GM12801 (cell line): ENCODE results near the gene APOBEC3C.
"Not testable (repeated sequence)": the region's sequence is repeated elsewhere in the genome, so short reads cannot be mapped to it uniquely, and the experiment has no call there.

ENCODE experiments used
- TF ChIP-seq, protein P1 (sequence below): IDR thresholded peaks from one replicate; pipeline ENCODE4 v1.5.1; 2011; ENCODE audit warnings: control low read depth; ENCODE audit not compliant: insufficient read length; ENCODE audit errors: extremely low read depth

APOBEC3C gene

DNA sequence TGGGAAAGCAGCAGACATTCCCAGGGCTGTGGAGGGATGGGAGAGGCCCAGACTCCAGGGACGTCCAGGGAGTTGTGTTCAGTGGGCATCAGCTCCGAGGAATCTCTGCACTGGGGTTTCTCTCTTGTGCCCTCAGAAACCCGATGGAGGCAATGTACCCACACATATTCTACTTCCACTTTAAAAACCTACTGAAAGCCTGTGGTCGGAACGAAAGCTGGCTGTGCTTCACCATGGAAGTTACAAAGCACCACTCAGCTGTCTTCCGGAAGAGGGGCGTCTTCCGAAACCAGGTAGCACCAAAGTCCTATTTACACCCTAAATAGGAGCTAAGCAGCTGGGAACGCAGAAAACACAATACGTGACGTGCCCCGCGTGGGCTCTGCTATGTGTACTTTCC is 15.2 kb downstream of the APOBEC3C start:
- TF ChIP-seq, protein P1, sequence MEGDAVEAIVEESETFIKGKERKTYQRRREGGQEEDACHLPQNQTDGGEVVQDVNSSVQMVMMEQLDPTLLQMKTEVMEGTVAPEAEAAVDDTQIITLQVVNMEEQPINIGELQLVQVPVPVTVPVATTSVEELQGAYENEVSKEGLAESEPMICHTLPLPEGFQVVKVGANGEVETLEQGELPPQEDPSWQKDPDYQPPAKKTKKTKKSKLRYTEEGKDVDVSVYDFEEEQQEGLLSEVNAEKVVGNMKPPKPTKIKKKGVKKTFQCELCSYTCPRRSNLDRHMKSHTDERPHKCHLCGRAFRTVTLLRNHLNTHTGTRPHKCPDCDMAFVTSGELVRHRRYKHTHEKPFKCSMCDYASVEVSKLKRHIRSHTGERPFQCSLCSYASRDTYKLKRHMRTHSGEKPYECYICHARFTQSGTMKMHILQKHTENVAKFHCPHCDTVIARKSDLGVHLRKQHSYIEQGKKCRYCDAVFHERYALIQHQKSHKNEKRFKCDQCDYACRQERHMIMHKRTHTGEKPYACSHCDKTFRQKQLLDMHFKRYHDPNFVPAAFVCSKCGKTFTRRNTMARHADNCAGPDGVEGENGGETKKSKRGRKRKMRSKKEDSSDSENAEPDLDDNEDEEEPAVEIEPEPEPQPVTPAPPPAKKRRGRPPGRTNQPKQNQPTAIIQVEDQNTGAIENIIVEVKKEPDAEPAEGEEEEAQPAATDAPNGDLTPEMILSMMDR = no peak

DNA sequence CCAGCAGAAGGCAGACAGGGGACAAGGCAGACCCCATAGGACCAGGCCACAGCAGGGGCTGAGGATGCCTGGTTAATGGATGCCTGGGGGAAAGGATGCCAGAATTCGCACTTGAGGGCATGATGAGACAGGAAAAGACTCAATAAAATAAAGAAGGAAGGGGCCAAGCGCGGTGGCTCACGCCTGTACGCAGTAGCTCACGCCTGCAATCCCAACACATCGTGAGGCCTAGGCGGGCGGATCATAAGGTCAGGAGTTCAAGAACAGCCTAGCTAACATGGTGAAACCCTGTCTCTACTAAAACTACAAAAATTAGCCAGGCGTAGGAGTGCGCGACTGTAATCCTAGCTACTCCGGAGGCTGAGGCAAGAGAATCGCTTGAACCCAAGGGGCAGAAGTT is 16.6 kb downstream of the APOBEC3C start:
- TF ChIP-seq, protein P1 = no peak

DNA sequence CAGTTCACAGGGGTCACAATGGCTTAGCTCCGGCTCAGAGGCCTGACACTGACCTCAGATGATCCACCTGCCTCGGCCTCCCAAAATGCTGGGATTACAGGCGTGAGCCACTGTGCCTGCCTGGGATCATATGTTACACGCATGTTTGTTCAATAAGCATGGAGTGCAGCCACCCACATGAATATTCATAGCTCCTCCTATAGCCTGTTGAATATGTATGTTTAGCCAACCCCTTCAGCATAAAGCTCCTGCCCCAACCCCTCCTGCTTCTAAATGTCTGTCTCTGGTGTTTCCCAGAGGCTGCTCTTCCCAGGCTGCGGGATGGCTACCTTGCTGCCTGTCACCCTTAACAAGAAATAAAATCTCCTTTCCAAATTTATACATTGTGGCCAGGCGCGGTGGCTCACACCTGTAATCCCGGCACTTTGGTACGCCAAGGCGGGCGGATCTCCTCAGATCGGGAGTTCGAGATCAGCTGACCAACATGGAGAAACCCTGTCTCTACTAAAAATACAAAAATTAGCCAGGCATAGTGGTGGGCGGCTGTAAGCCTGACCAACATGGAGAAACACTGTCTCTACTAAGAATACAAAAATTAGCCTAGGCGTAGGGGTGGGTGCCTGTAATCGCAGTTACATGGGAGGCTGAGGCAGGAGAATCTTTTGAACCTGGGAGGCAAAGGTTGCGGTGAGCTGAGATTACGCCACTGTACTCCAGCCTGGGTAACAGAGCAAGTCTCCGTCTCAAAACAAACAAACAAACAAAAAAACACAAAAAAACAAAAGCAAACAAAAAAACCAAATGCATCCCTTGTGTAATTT is 25.5 kb downstream of the APOBEC3C start:
- TF ChIP-seq, protein P1 = no peak

DNA sequence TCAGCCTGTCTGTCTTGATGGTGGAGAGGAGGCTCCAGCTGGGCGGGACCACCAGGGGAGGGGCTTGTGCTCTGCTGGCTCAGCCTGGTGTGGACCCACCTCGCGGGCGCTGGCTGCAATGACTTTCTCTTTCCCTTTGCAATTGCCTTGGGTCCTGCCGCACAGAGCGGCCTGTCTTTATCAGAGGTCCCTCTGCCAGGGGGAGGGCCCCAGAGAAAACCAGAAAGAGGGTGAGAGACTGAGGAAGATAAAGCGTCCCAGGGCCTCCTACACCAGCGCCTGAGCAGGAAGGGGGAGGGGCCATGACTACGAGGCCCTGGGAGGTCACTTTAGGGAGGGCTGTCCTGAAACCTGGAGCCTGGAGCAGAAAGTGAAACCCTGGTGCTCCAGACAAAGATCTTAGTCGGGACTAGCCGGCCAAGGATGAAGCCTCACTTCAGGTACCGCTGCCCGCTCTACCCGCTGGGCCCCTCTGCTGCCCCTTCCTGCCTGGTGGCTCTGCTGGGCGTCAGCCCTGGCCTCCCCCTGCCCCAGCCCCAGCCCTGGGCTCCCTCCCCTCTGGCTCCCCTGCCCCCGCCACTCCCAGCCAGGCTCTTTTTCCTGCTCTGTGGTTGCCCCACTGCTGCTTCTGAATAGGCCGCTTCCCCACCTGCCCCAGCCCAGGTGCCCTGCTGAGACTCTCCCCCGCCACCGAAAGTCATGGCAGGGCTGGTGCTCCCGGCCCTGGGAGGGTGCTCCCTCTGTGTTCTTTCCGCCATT is 26.7 kb downstream of the APOBEC3C start, which contains the start of gene APOBEC3F:
APOBEC3F (plus strand) TSS at position 327 of the 759 bp plus-strand sequence; CDS start at position 424, 97 bp downstream.
- TF ChIP-seq, protein P1 = not testable (repeated sequence)

DNA sequence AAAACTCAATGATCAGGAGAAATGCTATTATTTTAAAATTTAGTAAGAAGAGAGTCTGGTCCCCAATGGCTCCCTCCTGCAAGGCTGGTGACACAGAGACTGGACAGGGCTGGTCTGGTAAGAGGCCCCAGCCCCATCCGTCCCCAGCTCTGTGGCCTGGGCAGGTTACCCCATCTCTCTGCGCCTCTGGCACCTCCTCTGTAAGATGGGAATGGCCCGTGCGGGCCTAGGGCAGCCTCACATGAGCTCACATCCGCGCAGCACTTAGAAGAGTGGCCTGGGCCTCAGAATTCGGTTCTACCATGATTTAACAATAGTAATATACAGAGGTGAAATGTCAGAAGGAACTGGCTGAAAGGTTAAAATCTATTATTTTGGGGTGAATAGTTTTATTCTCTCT is 27.9 kb downstream of the APOBEC3C start:
- TF ChIP-seq, protein P1 = no peak

DNA sequence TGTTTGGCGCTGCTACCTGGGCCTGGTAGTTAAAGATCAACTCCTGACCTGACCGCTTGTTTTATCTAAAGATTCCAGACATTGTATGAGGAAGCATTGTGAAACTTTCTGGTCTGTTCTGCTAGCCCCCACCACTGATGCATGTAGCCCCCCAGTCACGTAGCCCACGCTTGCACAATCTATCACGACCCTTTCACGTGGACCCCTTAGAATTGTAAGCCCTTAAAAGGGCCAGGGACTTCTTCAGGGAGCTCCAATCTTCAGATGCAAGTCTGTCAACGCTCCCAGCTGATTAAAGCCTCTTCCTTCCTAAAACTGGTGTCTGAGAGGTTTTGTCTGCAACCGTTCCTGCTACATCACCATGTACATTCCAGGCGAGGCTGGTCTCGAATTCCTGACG is 41.6 kb downstream of the APOBEC3C start:
- TF ChIP-seq, protein P1 = no peak

DNA sequence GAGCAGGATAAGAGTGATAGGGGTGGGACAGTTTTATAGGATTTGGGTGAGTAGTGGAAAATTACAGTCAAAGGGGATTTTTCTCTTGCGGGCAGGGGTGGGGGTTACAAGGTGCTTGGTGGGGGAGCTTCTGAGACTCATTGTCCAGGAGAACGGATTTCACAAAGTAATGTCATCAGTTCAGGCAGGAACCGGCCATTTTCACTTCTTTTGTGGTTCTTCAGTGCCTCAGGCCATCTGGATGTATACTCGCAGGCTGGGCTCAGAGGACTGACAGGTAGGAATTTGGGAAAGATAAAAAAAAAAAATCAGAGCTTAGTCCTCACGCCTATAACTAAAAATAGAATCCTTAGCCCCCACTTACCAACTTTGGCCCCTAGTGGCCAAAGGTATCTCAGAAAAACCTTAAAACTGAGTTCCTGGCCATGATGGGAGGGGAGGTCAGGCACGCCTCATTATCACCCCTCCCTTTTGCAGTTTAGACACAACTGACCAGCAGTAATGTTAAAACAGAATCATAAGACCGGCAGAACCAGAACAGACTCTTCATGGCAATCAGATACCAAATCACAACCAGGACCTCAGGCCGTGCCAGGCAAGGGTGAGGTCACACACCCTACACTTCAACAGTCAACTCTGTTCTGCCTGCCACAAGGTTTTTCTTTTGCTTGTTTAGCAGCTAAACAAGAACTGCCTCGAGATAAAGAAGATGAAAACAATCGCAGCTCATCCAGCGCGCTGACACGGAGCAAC is 54.2 kb downstream of the APOBEC3C start:
- TF ChIP-seq, protein P1 = no peak
